Neural cell (in vitro differentiated cells): ENCODE measurements around the gene UBE3B.

Experiments
- CTCF ChIP-seq: fragments of 450-650 bp; IDR thresholded peaks from 2 replicates; pipeline ENCODE4 v1.5.1; 2014; ENCODE audit warnings: antibody characterized with exemption, mild to moderate bottlenecking, moderate library complexity; ENCODE audit not compliant: poor library complexity, severe bottlenecking
- EP300 ChIP-seq: fragments of 450-650 bp; conservative IDR thresholded peaks from 2 replicates; pipeline ENCODE4 v1.6.1; 2014; ENCODE audit warnings: antibody characterized with exemption, mild to moderate bottlenecking, moderate library complexity; ENCODE audit not compliant: poor library complexity, severe bottlenecking
- EZH2 ChIP-seq: fragments of 200-600, 300-800 bp; shearing (Covaris generic), sonication (generic); IDR thresholded peaks from 2 replicates; pipeline ENCODE4 v1.6.1; 2014; ENCODE audit warnings: antibody characterized with exemption, low read length, borderline replicate concordance, mild to moderate bottlenecking; ENCODE audit not compliant: insufficient read depth, poor library complexity, severe bottlenecking
- MXI1 ChIP-seq: fragments of 450-650 bp; conservative IDR thresholded peaks from 2 replicates; pipeline ENCODE4 v1.6.1; 2014; ENCODE audit warnings: antibody characterized with exemption, mild to moderate bottlenecking; ENCODE audit not compliant: poor library complexity, severe bottlenecking
- POLR2AphosphoS5 ChIP-seq: IDR thresholded peaks from 2 replicates; pipeline ENCODE4 v1.6.1; 2012
- RAD21 ChIP-seq: fragments of 450-650 bp; conservative IDR thresholded peaks from 2 replicates; pipeline ENCODE4 v1.6.1; 2014; ENCODE audit warnings: antibody characterized with exemption, mild to moderate bottlenecking, moderate library complexity
- REST ChIP-seq: IDR thresholded peaks from 2 replicates; pipeline ENCODE4 v1.6.1; 2012; ENCODE audit warnings: borderline replicate concordance
- SMC3 ChIP-seq: fragments of 450-650 bp; conservative IDR thresholded peaks from 2 replicates; pipeline ENCODE4 v1.6.1; 2014; ENCODE audit warnings: antibody characterized with exemption, mild to moderate bottlenecking, moderate library complexity; ENCODE audit not compliant: poor library complexity

- TF ChIP-seq CTCF (no peak), POLR2AphosphoS5 (no peak), EZH2 (no peak), REST (no peak), RAD21 (no peak), SMC3 (no peak), EP300 (no peak), MXI1 (no peak)
Measured at GRCh38 chr12:109558374-109559199, 81.2 kb downstream of the UBE3B start.
